ENCODE measurements around the gene PCDHB8.
"Not testable (repeated sequence)": the region's sequence is repeated elsewhere in the genome, so short reads cannot be mapped to it uniquely, and the experiment has no call there.

- TF ChIP-seq POLR2A (IDR thresholded peaks at IDR 0.05) = not testable (repeated sequence)
- TF ChIP-seq, protein P1, sequence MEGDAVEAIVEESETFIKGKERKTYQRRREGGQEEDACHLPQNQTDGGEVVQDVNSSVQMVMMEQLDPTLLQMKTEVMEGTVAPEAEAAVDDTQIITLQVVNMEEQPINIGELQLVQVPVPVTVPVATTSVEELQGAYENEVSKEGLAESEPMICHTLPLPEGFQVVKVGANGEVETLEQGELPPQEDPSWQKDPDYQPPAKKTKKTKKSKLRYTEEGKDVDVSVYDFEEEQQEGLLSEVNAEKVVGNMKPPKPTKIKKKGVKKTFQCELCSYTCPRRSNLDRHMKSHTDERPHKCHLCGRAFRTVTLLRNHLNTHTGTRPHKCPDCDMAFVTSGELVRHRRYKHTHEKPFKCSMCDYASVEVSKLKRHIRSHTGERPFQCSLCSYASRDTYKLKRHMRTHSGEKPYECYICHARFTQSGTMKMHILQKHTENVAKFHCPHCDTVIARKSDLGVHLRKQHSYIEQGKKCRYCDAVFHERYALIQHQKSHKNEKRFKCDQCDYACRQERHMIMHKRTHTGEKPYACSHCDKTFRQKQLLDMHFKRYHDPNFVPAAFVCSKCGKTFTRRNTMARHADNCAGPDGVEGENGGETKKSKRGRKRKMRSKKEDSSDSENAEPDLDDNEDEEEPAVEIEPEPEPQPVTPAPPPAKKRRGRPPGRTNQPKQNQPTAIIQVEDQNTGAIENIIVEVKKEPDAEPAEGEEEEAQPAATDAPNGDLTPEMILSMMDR (IDR thresholded peaks at IDR 0.05) = not testable (repeated sequence)
Measured at GRCh38 chr5:141151632-141152031, 26.0 kb upstream of the PCDHB8 start.
